HG02642 (cell line): Measurements from ENCODE around the gene ST7.

Experiments
- ATAC-seq: cut with Tn5 transposase; IDR thresholded peaks from one replicate; pipeline ENCODE4 v1.9.1; 2021; ENCODE audit warnings: mild to moderate bottlenecking; ENCODE audit not compliant: unreplicated experiment, poor library complexity

ST7 gene

DNA sequence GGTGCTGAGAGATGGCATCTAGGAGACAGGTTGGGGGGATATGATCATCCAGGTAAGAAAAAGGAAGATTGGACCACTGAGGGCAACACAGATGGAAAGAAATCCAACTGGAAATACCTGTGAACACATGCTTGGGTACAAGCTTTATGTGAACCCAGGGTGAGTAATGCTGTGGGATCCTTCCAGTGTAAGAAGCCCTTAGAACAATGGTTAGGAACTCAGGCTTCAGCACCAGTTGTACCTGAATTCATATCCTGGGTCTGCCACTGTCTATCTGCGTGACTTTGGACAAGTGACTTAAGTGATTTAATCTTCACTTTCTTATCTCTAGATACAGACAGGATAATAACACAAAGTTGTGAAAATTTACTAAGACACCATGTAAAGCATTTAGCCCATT lies 131.0 kb downstream of the ST7 start:
- ATAC-seq = no peak

DNA sequence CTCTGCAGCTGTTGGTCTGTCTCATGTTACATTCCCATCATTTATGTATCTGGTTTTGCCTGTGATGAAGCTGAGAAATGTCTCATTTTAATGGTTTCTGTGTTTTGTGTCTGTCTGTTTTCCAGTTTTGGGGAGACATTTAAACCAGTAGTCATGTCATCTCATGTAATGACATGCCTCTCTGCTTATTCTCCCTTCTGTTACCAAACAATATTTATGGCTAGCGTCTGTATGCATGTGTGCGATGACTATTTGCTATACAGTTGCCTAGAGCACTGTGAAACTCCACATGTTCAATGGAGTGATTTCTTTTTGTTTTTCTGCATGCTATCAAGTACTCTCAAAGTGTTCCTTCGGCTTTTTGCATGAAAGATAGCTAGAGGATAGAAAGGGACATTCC lies 132.0 kb downstream of the ST7 start:
- no peak for ATAC-seq

DNA sequence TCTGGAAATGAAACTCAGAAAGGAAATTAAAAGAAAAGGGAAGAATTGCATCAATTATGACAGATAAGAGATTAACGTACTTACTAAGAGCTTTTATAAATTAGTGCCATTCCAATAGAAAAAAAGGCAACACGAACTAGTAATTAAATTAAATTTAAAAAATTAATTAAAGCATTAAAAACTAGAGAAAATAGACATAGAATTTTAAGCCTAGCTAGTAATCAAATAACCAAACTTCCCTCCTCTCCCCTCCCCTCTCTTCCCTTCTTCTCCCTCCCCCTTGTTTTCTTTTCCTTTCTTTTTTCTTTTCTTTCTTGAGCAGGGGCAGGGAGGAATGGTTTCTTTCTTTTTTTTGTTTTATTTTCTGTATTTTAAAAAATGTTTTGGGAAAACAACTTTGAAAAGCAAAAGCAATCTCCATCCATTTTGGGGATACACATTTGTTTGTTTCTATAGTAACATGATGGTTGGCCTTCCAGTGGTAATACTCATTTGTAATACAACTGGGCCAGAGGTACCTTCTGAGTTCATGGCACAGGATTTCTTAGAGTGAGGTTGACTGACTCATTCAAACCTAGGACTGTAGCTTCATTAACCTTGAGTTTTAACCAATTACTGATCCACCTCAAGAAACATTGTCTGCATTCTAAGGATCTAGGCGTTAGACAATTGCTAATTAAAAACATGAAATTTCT lies 132.6 kb downstream of the ST7 start:
- no peak for ATAC-seq

DNA sequence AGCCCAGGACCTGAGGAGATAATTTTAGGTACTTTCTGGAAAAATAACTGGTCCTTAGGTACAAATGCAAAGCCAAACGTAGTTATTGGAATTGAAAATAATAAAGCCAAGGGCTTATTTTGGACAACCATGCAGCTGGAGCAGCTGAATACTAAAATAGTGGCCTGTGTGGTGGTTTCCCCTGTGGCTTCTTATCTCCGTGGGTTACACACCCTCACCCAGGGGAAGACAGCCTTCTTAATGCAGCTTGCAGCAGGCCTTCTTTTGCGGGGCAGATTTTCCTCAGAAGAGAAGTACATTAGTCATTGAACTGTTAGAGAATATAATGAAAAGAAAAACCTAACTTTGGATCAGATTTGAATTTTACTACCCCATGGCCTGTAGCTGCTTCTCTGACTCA lies 133.5 kb downstream of the ST7 start:
- no peak for ATAC-seq

DNA sequence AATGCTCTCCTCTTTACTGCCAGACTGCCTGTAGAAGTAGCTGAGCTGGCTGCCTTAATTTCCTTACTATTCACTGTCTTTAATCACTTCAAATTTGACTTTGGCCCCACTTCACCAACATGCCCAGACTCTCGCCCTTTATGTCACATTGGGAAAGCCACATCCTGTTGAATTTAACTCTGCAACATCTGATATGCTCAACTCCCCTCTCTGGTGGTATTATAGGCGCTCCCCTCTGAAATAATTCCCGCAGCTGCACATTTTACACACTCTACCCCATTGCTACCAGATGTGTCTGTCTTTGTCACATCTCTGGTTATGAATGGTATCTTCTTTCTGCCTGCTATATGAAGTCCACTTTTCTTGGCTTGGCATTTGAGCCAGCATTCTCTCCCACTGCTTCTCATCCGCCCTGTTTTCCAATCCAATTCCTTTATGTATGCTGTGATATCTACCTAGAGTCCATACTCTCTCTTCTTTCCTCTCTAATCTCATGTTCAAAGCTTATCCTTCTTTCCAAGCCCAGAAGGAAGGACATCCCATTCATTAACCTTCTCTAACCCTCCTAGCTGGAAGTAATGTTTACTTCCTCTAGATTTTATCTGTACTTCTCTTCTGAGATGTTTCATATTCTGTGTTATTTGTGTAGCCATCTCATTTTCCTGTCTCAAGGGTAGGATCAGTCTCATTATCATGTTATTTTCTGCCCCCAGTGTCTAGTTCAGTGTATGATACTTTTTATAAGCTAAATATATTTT lies 134.5 kb downstream of the ST7 start:
- ATAC-seq = no peak

DNA sequence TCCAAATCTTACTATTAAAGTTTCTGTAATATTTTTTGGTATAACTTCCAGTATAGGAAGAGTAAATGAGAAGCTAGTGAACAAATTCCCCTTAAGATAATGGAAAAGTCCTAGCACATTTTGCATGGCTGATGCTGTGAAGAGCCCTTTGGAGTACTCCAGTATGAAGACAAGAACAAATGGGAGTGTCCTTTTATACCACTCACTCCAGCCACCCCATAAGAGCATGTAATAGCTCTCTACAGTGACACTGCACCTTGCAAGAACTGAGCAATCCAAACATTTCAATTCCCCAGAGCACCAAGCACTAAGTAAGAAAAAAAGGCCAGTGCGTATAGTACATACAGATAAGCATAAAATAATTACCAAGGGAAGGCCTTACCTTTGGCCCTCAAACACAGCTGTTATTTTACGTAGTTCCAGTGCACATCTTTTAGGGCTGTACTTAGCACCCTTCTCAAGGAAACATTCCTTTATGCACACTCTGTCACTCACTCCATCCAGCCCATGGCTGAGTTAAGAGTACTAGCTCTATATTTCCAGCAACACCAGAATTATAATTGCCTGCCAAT lies 135.4 kb downstream of the ST7 start:
- no peak for ATAC-seq

DNA sequence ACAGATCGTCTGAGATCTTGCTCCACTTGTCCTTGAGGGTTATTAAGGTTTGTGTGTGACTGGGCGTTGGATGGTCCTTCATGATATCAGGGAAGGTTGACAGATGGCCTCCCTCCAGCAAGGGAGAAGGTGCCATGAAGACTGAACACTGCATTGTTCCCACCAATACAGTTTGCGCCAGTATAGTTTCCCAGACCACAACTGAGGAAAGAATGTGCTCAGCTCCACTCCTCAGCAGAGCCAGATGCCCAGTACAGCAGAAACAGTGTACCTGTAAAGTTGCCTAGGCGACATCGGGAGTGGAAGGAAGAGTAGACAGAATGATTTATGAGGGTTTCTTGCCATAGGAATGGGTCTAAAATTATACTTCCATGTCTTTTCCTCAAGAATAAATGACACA lies 137.5 kb downstream of the ST7 start:
- no peak for ATAC-seq

DNA sequence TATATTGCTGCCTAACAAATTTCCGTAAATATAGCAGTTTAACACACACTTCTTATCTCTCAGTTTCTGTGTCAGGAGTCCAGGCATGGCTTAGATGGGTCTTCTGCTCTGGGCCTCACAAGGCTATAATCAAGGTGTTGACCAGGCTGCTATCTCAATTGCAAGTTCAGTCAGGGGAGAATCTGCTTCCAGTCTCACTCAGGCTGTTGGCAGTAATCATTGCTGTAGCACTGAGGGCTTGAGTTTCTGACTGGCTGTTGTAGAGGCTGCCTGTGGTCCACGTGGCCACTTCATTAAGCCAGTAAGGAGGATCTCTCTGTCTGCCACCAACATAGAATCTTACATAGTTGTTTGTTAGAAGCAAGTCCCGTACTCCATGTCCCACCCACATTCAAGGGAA lies 138.4 kb downstream of the ST7 start:
- ATAC-seq = no peak

DNA sequence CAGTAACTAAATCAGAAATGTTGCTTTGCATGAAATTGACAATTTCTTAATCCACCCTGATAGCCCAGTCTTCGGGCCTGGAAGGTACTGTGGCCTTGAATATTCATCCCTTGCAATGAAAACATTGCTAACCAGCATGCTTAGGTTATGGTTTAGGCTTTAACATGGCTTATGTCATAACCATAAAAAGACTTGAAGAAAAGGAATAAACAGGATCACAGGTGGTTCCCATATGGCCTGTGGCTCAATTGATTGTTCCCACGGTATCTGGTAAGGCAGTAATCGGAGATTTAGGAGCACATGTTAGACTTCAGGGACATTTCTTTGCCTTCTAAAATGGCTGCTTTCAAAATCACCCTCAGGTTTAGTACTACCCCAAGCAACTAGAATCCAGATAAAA lies 139.5 kb downstream of the ST7 start:
- no peak for ATAC-seq

DNA sequence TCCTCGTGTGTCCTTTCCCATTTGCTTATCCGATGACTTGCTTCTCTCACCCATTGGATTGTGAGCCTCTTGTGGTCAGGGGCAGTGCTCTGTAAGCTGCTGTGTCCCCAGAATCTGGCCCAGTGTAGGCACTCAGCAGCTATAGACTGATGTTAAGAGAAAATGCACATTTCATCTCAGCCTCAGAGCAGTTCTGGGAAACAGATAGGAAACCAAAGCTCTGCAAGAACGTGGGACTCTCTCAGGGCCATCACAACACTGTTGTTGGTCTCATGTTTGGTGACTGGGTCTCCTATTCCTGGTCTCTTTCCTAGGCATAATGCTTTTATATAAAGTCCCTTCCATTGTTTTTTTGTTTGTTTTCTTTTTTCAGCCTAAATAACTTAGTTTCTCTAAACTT lies 141.2 kb downstream of the ST7 start:
- ATAC-seq = no peak

DNA sequence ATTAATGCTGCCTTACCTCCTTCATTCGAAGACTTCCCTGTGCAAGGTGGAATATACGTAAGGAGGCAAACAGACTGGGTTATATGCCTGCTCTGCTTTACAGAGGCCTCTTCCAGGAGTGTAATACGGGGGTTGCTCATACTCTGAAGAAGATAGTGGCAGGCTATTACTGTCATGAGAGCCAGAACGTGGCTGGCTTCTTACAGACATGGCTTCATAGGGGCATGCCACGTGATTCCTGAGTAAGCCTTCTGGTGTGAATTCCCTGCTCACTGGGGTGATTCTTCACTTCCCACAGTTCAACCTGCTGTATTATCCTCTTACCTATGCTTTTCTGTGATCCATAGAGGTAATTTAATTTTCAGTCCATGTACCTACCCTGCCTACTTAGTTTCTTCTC lies 141.8 kb downstream of the ST7 start:
- ATAC-seq = no peak

DNA sequence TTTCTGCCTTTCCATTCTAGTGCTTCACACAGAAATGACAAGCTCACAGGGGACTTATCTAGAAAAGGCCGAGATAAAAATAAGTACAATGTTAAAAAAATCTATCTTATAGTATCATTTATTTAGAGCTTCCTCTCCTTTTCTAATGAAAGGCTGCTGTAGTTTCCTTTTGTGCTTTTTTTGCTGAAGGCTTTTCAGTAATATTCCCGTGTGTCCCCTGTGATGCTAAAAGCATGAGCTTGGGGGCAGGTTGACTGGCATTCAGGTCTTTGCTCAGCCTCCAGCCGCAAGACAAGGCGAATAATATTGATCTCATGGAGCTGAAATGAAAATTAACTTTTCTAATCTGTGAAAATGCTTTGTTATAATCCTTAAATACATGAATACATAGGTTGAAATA lies 143.0 kb downstream of the ST7 start:
- ATAC-seq = no peak

DNA sequence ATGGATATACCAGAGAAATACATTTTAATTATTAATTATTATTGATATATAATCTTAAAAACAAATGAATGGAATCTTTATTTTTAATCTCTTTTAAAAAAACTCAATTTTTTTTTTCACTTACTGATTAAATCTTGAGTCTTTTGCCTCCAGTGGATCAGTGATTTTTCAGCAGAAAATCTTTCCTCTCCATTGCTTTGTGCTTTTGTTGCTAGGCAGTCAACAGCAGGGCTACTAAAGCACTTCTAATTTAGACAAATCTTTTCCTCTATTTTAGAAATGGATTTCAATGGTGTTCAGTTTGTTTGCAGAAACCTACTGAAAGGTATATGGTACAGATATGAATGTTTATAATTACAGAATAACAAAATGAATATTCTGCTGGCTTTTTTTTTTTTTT lies 143.6 kb downstream of the ST7 start:
- no peak for ATAC-seq

DNA sequence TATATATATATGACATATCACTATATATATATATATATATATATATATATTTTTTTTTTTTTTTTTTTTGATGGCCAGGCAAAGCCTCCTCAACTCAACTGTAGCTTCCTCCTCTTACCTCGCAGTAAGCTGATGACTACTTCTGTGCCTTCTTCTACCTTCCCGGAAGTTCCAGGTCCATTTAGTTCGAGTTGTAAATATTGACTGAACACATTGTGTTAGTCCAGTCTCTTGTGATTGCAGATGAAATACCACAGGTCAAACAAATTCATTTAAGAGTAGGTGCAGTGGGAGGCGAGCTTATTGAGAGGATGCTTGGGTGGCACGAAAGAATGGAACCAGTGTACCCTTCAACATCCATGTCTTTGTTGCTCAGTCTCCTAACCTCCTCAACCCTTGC lies 144.6 kb downstream of the ST7 start:
- ATAC-seq = no peak

DNA sequence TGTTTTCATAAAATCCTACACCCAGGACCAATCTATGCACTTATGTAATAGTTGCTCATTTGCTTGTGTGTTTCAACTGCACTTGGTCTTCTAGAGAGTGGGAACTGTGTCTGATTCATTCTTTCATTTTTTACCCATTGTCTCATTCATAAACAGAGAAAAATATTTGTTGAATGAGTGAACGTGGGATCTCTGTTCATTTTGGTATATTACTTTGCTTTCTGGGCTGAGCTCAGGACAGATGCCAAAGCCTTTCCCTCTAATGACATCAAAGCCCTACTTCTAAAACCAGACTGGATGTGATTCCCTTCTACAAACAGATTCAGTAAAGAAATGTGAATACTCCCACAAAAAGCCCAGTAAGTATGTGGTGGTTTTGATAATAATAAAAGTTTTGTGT lies 145.2 kb downstream of the ST7 start:
- ATAC-seq = no peak

DNA sequence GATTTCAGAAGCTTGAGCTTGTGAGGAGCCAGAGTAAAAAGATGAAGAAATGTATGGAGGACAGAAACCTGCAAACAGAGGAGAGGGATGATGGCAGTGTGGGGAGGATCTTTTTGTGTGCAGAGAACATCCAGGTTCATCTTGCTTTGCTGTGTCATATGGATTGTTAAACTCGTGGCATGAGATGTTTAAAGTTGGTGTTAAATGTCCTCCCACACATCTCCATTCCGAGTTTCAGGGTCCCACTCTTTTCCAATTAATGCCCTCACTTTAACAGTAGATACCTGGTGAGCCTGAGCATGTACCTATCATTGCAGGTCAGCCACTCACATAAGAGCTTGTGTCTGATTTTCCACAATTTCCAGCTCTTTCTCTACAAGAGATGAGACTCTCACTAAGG lies 147.7 kb downstream of the ST7 start:
- no peak for ATAC-seq

DNA sequence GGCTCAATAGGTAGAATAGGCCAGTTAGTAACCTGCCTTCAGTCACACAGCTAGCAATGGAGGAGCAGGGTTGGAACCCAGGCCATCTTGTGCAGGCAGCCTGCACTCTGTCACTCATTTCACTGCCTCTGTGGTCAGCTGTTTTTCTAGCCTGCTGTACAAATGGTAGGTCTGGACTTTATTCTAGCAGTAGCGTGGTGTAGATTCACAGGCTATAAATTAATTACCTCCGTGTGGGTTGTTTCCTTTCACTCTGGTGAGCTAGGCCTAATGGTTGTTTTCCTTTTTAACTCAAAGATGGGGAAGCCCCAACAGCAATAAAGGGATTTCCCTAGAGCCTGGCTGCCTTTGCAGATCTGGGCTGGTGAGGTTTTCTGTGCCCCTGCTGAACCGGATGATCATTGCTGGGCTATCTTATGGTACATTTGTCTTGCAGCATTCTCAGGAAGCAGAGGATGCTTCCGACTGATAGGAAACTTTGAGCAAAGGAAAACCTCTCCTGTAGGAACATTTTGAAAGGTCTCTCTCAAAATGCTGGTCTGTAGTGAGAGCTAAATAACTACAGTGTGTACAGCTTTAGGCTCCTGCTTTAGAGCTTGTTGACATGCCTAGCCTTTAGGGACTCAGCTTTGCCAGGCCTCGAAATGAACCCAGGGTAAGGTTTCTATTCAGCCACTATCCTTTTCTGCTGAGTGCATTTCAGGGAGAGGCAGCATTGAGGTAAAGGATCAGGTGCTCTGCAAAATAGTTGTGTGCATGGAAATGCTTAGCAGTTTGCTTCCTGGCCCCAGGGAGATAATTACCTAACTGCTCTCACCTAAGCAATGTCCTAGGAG lies 157.4 kb downstream of the ST7 start:
- ATAC-seq = peak; percentile 98

DNA sequence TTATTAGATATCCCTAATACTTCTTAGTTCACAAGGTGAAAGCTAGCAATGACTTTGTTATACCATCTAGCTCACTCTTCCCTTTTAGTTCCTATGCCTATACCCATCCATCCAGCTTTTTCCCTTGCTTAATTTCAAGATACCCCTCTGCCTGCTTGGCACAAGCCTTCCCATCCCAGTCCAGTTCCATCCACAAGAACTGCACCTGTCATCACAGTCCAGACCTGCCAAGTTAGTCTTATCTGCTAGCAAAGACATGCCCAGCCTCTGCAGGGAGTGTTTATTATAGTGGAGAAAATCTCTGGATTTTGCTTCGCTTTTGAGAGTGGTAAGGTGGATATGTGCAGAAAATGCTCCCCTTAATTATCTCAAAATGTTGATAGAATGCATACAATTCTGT lies 158.2 kb downstream of the ST7 start:
- no peak for ATAC-seq

DNA sequence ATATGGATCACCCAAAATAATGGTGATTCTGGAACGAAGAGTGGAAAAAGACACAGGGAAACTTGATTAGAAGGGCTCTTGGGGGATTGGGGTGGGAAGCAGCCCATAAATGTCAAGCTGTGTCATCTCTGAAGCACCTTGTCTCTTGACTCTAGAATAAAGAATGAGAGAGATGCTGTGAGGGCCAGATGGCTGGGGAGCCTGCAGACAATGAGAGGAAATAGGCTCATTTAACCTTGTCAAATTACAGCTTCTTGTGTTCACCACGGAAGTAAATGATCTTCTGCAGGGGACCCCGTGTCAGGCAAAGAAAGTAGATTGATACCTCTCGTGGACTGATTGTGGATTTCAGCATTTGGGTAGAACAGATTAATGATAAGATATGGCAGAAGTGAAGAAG lies 159.3 kb downstream of the ST7 start:
- ATAC-seq = no peak

DNA sequence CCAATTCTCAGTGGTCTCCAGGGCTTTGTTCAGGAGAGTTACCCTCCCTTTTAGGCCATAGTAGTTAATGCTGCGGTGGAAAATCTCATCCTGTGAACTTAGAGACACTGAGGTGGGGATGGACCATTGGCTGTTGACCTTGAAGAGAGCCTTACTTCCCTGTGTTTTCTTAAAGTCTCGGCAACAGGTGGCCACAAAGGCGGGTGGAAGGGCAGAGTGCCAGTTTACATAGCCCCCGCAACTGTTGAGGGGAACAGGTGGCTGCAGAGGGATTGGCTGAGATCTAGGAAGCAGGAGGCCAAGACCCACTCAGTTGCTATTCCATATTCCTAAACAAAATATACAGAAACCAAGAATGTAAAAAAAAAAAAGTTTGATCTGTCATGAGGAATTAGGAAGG lies 160.6 kb downstream of the ST7 start:
- no peak for ATAC-seq

DNA sequence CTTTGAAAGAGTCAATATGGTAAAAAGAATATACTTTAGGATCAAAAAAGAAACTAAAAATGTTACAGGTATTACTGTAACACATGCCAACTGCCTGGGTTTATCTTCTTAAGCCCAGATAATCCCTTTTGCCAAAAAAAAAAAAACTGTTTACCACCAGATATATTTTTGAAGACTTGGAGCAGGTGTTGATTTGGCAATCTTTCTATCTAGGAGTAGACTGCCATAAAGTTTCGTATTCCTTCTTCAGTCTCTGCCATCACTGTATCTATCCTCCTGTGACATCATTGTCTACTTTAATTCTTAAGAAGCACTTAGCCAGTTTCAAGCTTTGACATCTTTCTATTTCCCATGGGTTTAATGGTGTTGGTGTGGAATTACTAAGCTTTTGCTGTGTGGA lies 161.0 kb downstream of the ST7 start:
- ATAC-seq = no peak
